Measurements from ENCODE around the gene NTF3. TPM values are rescaled to one million over a fixed set of nuclear protein-coding genes. Genes with fewer than 3 reads are reported as not detected.
"Not testable (repeated sequence)": the region's sequence is repeated elsewhere in the genome, so short reads cannot be mapped to it uniquely, and the experiment has no call there.

The NTF3 gene
- total RNA-seq, 1 experiment from 2014 or later = 9.4 TPM

DNA sequence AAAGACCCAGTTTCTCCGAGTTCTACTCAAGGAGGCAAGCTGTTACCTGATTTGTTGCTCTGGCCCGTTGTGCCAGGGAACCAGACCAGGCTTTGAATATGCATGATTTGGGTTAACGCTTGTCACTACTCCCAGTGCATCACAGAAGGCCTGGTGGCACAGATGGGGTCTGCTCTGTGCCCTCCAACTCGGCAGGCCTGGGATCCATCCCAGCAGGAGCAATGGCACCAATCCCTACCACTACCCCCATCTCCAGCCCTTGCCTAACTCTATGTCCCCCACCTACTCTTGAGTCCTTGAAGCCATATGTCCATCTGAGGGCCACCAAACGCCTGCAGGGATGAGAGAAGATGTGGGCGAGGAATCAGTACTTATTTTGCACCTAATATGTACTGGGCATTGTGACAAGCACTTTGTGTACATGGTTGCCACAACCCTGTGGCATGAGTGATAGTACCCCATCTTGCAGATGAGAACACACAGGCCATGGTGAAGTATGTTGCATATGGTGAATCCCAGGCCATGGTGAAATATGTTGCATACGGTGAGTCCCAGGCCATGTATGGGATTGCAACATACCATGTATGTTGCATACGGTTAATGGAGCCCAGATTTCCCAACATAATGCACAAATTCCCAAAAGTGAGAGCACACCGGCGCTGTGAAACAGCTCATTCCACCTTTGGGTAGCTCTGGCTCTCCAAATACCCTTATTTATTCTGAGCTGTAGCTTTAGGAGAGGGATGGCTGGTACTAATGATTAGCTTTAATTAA, 102.7 kb downstream of the NTF3 start:
- DNase-seq (ENCODE audit: low read depth) = no peak

DNA sequence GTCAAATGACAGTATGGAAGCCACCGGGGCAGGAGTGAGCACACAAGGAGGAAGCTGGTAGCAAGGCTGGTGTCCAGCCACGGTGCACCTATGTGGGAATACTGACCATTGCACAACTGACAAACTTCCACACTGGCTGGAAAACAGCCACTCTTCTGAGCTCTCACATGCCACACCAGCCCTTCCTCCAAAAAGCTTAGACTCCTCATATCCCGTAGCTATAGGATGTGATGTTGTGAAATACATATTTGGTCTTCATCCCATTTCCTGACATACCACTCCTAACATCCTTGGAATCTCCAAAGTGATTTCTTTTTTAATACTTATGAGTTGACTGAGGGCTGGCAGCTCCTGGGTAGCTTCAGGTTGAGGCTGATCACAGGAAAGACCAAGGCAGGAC, 103.6 kb downstream of the NTF3 start:
- no peak for DNase-seq (ENCODE audit: low read depth)

DNA sequence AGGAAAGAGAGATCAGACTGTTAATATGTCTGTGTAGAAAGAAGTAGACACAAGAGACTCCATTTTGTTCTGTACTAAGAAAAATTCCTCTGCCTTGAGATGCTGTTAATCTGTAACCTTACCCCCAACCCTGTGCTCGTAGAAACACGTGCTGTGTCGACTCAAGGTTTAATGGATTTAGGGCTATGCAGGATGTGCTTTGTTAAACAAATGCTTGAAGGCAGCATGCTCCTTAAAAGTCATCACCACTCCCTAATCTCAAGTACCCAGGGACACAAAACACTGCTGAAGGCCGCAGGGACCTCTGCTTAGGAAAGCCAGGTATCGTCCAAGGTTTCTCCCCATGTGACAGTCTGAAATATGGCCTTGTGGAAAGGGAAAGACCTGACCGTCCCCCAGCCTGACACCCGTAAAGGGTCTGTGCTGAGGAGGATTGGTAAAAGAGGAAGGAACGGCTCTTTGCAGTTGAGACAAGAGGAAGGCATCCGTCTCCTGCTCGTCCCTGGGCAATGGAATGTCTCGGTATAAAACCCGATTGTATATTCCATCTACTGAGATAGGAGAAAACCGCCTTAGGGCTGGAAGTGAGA, 105.2 kb downstream of the NTF3 start:
- DNase-seq (ENCODE audit: low read depth) = not testable (repeated sequence)

DNA sequence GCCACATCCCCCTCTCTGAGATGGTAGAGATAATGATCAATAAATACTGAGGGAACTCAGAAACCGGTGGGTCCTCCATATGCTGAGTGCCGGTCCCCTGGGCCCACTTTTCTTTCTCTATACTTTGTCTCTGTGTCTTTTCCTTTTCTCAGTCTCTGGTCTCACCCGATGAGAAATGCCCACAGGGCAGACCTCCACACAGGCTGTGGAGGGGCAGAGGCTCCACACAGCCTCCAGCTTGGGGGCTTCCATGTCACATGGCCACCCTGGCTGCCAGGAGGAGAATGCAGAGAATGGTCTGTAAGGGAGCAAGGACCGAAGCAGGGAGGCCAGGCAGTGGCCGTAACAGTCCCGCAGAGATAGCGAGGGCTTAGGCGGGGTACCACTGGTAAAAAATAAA, 105.9 kb downstream of the NTF3 start:
- DNase-seq (ENCODE audit: low read depth) = no peak
